SKM-1 (cell line): Measurements from ENCODE around the gene LRRC1.

Experiments used
- DNase-seq: peaks from one replicate; lab custom pipeline; 2025; ENCODE audit not compliant: unreplicated experiment; lab: John Stamatoyannopoulos, UW

The LRRC1 gene

DNA sequence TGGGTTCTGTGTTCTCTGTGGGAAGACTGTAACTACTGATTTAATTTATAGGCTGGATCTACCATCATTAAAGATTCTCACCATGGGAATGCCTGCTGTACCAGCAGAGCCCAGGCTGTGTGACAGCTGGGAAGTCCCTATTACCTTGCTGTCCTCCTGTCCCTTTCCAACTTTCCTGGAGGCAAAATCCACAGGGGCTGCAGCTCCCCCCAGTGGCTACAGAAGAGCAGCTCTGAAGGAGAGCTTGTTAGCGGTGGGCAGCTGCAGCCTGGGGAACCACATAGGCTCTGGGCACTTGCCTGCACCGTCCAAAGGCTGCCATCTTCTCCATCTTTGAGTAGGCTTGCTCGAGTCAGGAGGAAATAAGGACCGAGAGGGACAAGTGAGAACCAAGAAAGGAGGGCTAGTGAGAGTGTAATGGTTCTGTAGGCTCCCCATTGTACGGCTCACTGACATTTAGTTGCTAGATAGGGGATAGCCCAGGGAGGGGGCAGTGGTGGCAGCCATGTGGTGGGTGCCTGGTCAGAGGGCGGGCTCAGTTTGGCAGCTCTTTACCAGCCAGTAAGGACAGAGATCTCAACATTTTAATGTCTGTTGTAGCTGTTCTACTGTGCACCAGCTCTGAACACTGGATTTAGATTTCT, 161.4 kb downstream of the LRRC1 start:
- DNase-seq: no peak

DNA sequence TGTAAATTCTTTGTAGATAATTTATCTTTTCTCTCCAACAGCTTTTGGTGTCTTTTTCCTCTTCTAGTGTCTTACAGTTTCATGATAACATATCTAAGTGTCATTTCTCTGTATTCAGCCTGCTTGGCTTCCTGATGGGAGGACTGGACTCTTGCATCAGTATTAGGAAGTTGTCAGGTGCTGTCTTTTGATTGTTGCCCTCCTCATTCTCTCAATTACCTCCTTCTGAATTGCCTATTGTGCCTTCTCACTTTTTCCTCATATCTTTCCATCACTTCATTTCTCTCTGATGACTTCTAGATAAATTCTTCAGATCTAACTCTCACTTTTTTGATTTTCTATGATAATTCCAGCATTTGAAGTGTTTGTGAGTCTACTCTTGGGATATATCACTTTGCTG, 162.0 kb downstream of the LRRC1 start:
- DNase-seq: no peak

DNA sequence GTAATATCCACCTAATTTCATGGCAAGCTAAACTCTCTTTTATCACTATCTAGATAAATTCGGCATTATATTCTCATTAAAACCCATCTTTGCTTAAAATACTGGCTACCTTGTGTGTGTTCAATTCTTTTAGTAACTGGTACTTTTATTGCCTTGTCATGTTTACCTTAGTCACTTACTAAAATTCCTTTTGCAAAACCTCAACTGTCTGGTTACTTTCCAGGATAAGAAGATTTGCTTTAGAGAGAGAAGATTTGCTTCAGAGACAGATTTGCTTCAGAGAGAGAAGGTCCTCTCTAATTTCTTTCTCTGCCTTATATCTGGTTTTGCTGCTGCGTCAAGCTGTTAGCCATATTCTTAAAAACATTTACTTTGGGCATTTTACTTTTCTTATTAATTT, 164.9 kb downstream of the LRRC1 start:
- no peak for DNase-seq

DNA sequence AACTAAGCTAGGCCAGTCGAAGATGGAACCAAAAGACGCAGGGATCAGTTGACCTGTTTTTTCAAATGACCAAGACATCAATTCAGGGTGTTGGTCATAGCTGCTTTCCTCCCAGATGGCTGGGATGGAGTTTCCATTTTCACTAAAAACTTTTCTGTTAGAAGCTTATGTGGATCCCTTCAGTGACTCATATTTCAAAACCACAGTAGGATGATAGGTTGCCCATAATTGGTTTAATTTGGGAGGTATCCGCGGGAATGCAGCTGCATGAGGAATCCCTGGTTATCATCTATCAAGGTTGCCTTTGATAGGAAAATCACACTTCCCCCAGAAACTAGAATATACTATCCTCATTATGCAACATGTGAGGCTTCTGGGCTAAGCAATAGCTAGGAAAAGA, 165.5 kb downstream of the LRRC1 start:
- DNase-seq: no peak

GRCh38 chr6:53961679-53962370, 167.0 kb downstream of the LRRC1 start:
- no peak for DNase-seq

DNA sequence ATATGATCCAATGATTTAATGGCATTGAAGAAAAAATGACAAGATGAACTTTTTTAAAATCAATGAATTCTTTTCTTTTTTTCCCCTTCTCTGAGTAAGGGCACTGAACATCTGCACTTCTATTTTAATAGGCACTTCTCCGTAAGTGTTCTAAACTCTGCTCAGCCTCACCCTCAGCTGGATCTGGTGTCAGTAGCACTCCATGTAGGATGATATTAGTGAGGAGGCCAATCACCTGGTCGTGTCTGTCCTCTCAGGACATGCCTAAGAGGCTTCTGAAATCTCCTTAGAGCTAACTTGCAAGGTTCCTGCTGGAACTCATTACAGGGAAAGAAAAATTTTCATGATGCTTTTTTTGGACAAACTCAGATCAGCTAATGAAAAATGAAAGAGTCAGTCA, 167.8 kb downstream of the LRRC1 start:
- no peak for DNase-seq

DNA sequence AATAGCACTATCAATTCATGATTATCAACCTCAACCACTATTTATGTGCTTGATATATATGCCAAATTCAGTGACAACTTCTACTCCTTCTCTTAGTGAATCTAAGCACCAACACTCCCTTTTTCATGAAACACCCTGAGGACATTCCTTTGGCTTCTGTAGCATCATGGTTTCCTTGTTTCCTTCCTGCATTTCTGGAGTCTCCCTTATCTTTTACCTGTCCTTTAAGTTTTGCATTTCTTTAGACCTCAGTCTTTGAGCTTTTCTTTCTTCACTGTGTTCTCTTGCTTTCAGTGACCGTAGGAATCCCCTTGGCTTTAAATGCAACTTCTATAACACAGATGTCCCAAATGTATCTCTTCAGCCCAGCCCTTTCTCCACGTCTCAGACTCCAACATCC, 172.6 kb downstream of the LRRC1 start:
- no peak for DNase-seq
